Left cardiac atrium (tissue), 4 donors: ENCODE data around the gene GBF1. TPM values are rescaled to one million over a fixed set of nuclear protein-coding genes. Genes with fewer than 3 reads are reported as not detected.

Source experiments
- ATAC-seq, 2 donors: fragments of 200-7000 bp; cut with Tn5 transposase; one replicate each; pipeline ENCODE4 v1.9.1; 2020; ENCODE audit warnings: mild to moderate bottlenecking in 2 of 2, moderate library complexity in 2 of 2
- DNase-seq: peaks from one replicate; pipeline ENCODE4 v3.0.0-alpha.2; 2020
- intact Hi-C, 2 donors: fragments of 100-400 bp; cut with DNase I; formaldehyde crosslinking; loops; one replicate each; pipeline versions ENCODE4 v1.14.1 to v1.15.1; 2022 to 2023
- total RNA-seq, 2 donors: library from RNA; stranded (reverse); fragmentation: NEBNext Ultra II Directional; extraction: Animal tissue kit (Norgen Biotek cat#: 25700); gene quantifications; one replicate each; pipeline ENCODE4 v1.2.1, GENCODE V29; 2021
- donor health status: DM: no; HTN: yes; CAD: no.
- donor health status: DM: no; HTN: yes; CAD: no; lungs with severe emphysema.
- donor health status: DM: yes; HTN: yes; CAD: no.
- donor health status: Dilated cardiomyopathy.

The GBF1 gene
- total RNA-seq, 2 donors from 2014 or later = 27.6 to 32.4 TPM

DNA sequence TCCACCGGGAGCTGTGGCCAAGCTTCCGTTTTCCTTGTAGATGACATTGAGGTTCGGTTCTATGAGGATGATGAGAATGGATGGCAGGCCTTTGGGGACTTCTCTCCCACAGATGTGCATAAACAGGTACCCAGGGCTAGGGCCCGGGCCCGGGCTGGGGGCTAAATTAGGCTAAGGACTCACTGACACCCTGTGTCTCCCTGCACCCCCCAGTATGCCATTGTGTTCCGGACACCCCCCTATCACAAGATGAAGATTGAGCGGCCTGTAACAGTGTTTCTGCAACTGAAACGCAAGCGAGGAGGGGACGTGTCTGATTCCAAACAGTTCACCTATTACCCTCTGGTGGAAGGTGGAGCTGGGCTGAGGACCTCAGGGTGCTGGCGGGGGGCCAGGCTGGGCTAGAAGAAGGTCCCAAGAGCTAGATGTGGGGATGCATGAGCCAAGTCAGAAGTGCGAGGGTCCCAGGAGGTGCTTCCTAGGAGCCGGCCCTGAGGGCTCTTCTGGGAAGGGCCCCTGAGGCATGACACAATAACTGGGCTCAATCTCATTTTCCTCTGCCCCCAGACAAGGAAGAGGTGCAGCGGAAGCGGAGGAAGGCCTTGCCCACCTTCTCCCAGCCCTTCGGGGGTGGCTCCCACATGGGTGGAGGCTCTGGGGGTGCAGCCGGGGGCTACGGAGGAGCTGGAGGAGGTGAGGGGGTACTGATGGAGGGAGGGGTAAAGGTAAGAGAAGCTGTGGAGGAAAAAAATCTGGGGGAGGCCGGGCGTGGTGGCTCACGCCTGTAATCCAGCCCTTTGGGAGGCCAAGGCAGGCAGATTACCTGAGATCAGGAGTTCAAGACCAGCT lies 153.1 kb downstream of the GBF1 start:
- ATAC-seq (no peak), DNase-seq (no peak)
- intact Hi-C loops = loop anchor here in 1 of 2 donors (5.0 kb wide), 1 partner anchor 231 kb away; no protein-coding TSS in a partner anchor

GRCh38 chr10:102399217-102400021 lies 154.1 kb downstream of the GBF1 start:
- DNase-seq = peak; percentile 93
- peak; percentile 69 to 83 for ATAC-seq
- intact Hi-C loops = loop anchor here in 1 of 2 donors (5.0 kb wide), 2 partner anchors 172 to 232 kb away; partner anchors contain the start of gene ELOVL3

DNA sequence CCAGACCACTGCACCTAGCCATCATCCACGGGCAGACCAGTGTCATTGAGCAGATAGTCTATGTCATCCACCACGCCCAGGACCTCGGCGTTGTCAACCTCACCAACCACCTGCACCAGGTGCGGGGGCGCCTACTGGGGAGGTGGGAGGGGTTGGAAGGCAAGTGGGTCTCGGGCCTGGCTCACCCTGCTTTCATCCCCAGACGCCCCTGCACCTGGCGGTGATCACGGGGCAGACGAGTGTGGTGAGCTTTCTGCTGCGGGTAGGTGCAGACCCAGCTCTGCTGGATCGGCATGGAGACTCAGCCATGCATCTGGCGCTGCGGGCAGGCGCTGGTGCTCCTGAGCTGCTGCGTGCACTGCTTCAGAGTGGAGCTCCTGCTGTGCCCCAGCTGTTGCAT lies 154.7 kb downstream of the GBF1 start:
- intact Hi-C loops = loop anchor here in 1 of 2 donors (5.0 kb wide), 1 partner anchor 173 kb away; the partner anchor contains the start of gene ELOVL3
- ATAC-seq (no peak), DNase-seq (no peak)

DNA sequence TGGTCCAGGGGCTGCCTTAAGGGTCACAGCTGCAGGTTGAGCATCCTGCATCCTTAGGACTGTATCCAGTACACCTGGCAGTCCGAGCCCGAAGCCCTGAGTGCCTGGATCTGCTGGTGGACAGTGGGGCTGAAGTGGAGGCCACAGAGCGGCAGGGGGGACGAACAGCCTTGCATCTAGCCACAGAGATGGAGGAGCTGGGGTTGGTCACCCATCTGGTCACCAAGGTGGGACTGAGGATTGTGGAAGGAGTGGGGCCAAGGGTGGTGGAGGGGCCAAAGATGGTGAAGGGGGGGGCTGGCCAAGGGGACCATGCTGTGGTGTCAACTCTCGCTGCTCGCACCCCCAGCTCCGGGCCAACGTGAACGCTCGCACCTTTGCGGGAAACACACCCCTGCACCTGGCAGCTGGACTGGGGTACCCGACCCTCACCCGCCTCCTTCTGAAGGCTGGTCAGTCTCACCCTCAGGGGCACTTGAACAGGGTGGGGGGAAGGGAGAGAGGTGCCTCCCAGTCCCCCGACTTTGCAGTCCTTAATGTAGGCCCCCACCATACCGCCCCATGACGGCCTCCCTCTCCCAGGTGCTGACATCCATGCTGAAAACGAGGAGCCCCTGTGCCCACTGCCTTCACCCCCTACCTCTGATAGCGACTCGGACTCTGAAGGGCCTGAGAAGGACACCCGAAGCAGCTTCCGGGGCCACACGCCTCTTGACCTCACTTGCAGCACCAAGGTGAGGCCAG lies 155.4 kb downstream of the GBF1 start:
- intact Hi-C loops = loop anchor here in 1 of 2 donors (5.0 kb wide), 1 partner anchor 173 kb away; the partner anchor contains the start of gene ELOVL3
- ATAC-seq (no peak), DNase-seq (no peak)

- no peak for ATAC-seq
- intact Hi-C loops = loop anchor here in 1 of 2 donors (5.0 kb wide), 1 partner anchor 174 kb away; the partner anchor contains the start of gene ELOVL3
- no peak for DNase-seq
Measured at GRCh38 chr10:102401342-102401654, 156.0 kb downstream of the GBF1 start.

DNA sequence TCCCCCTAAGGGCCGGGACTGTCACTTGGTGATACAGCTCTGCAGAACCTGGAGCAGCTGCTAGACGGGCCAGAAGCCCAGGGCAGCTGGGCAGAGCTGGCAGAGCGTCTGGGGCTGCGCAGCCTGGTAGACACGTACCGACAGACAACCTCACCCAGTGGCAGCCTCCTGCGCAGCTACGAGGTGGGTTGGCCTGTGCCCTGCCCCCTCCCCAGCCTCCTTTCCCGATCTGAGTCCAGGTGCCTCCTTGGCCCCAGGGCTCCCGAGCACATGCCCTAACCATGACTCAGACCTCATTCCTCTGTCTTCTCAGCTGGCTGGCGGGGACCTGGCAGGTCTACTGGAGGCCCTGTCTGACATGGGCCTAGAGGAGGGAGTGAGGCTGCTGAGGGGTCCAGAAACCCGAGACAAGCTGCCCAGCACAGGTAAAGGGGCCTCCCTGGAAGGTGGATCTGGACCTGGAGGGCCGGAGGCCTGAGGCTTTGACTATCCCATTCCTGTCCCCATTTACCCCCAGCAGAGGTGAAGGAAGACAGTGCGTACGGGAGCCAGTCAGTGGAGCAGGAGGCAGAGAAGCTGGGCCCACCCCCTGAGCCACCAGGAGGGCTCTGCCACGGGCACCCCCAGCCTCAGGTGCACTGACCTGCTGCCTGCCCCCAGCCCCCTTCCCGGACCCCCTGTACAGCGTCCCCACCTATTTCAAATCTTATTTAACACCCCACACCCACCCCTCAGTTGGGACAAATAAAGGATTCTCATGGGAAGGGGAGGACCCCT lies 156.6 kb downstream of the GBF1 start:
- ATAC-seq (no peak), DNase-seq (no peak)
- intact Hi-C loops = loop anchor here in 1 of 2 donors (5.0 kb wide), 1 partner anchor 175 kb away; the partner anchor contains the start of gene ELOVL3

- DNase-seq (no peak), ATAC-seq (no peak)
- intact Hi-C loops = loop anchor here in 1 of 2 donors (5.0 kb wide), 1 partner anchor 175 kb away; the partner anchor contains the start of gene ELOVL3
Measured at GRCh38 chr10:102402512-102402896, 157.2 kb downstream of the GBF1 start.

DNA sequence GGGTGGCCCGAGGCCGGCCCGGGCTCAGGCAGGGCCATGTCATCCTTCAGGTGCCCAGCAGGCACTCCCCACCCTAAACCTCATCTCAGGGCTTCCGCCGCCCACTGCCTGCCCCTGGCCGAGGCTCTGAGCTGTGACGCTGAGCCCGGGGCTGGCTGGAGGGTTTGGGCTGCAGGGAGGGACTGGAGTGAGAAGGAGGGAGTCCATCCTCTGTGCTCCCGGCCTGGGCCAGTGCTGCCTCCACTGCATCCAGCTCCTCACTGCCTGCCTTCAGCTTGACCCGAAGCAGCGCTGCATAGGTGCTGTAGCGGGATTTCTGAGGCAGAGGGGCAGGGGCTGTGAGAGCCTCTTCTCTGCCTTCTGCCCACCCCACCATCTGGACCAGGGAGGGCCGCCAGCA lies 157.8 kb downstream of the GBF1 start:
- intact Hi-C loops = loop anchor here in 1 of 2 donors (5.0 kb wide), 1 partner anchor 176 kb away; the partner anchor contains the start of gene ELOVL3
- DNase-seq (no peak), ATAC-seq (no peak)

DNA sequence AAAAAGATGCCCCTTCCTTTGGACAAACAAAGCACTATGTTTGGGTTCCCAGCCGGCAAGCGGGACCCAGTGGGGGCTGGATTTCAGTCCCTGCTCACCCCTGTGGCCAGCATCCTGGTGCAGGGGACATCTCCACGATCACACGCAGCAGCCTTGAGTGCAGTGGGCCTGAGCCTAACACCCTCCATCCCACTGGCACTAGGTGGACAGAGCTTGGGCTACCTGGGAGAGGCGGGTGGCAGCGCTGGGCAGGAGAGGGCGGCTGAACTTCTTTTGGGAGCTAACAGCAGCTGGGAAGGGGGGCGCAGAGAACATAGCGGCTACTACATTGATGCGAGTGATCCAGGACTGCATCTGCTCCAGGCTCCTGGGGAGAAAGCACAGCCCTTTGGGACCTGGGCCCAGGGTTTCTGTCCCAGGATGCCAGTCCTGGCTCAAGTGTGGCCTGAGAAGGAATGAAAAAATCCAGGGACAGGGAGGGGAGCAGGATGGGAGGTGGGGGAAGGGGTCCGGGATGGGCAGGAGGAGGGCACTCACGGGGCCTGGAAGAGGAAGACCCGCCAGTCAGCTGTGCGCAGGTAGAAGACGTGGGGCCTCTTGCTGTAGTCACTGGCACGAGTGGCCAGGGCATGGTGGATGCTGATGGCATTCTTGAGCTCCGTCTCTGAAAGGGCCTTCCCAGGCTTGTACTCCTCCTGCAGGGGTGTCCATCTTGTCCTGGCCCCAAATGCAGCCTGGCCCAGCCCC lies 159.2 kb downstream of the GBF1 start:
- no peak for DNase-seq
- no peak for ATAC-seq
- intact Hi-C loops = loop anchor here in 1 of 2 donors (5.0 kb wide), 1 partner anchor 177 kb away; the partner anchor contains the start of gene ELOVL3

GRCh38 chr10:102405108-102405571 lies 159.8 kb downstream of the GBF1 start:
- ATAC-seq (no peak), DNase-seq (no peak)
- intact Hi-C loops = no loop called here

GRCh38 chr10:102405632-102406031 lies 160.3 kb downstream of the GBF1 start:
- ATAC-seq = no peak
- no peak for DNase-seq
- intact Hi-C loops = no loop called here

DNA sequence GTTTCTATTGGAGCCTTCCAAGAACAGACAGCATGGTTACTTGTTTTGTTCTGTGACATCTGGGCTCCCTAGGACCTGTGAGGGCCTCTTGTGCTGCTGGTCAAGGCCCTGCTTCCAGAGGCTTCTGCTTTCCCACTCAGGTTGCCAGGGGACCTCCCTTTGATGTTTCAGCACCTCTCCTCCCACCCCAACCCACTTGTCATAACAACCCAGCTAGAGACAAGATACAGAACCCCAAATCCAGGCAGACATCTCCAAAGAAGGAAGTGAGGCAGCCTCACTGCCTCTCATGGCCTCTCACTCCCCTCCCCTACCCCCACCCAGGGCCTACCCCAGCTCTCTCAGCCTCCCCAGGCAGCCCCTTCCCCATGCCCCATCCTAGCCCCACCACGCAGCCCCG lies 161.5 kb downstream of the GBF1 start:
- intact Hi-C loops = no loop called here
- no peak for ATAC-seq

GRCh38 chr10:102407425-102408130 lies 162.2 kb downstream of the GBF1 start:
- ATAC-seq (no peak), DNase-seq (no peak)
- intact Hi-C loops = no loop called here

More for the DNA sequence above, 161.5 kb downstream of the GBF1 start:
- no peak for DNase-seq

DNA sequence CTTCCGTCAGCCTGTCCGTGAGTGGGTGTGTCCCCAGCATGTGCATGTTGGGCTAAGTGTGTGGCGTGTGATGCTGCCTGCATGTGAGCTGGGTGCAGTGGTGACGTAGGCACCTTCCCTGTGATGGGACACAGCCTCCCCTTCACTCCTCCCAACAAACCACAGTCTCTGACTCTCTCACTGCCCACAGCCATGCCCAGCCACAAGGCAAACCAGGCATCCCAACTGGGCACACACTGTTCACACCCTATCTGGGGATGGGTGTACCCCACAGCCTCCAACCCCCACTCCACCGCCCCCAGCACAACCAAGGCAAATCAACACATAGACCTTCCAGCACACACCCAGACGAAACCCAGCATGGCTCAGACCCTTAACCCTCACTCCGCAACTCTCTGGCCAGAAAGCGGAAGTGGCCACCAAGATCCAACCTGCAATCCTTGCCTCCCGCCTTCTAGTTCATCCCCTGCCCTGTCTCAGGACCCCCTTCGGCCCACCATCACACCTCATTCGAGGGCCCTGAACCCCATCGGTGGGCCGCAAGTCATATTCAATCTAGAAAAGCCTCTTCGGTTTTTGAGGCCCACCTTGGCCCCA lies 162.9 kb downstream of the GBF1 start:
- DNase-seq (no peak), ATAC-seq (no peak)
- intact Hi-C loops = no loop called here

- DNase-seq = peak; percentile 65
- peak; percentile 42 to 69 for ATAC-seq
- intact Hi-C loops = no loop called here
Measured at GRCh38 chr10:102408728-102409603, 163.6 kb downstream of the GBF1 start.
